Nucleus accumbens (tissue), 56 donors: ENCODE results near the gene FGF9.

ENCODE experiments used
- DNase-seq, 56 donors: peaks; one replicate each; lab custom pipeline; 2025; lab: John Stamatoyannopoulos, UW

Gene FGF9

GRCh38 chr13:21749410-21749809 is 78.5 kb downstream of the FGF9 start:
- DNase-seq = no peak

- DNase-seq = no peak
These were observed 81.6 kb downstream of the FGF9 start for GRCh38 chr13:21752501-21752900.

GRCh38 chr13:21753117-21753729 is 82.3 kb downstream of the FGF9 start:
- DNase-seq = no peak
